Activated T-helper 17 cell treated with anti-CD3 and anti-CD28 coated beads, Interleukin-2, amount 50 U/mL, for 72 hours (primary cell): ENCODE measurements around the gene AASDH. TPM values are rescaled to one million over a fixed set of nuclear protein-coding genes. Genes with fewer than 3 reads are reported as not detected.

ENCODE experiments used
- ATAC-seq: fragments of 150-1000 bp; cut with Tn5 transposase; replicated peaks from 2 replicates; pipeline ENCODE4 v1.10.0; 2021; ENCODE audit warnings: mild to moderate bottlenecking, moderate library complexity
- H3K27ac Mint-ChIP-seq: one replicate; pipeline ENCODE4 v1.8.0; 2022; ENCODE audit warnings: mixed read lengths
- H3K27me3 Mint-ChIP-seq: one replicate; pipeline ENCODE4 v1.8.0; 2022; ENCODE audit warnings: mixed read lengths
- H3K36me3 Mint-ChIP-seq: one replicate; pipeline ENCODE4 v1.8.0; 2022; ENCODE audit warnings: low read depth, mild to moderate bottlenecking, mixed read lengths
- H3K4me1 Mint-ChIP-seq: one replicate; pipeline ENCODE4 v1.8.0; 2022; ENCODE audit warnings: mixed read lengths
- H3K4me3 Mint-ChIP-seq: one replicate; pipeline ENCODE4 v1.8.0; 2022; ENCODE audit warnings: mild to moderate bottlenecking, mixed read lengths
- H3K9me3 Mint-ChIP-seq: one replicate; pipeline ENCODE4 v1.8.0; 2022; ENCODE audit warnings: mixed read lengths
- total RNA-seq, 2 donors: library from RNA; stranded (reverse); gene quantifications; one replicate each; pipeline ENCODE4 v1.2.3, GENCODE V29; 2022

AASDH gene
- total RNA-seq, 2 donors from 2014 or later, result 10.3 to 16.3 TPM

- peak; percentile 76 for ATAC-seq
- Mint-ChIP-seq H3K4me3 (no peak overlapping the region), H3K4me1 (peaks cover 15% of the 10 kb centered on the region), H3K36me3 (peaks cover 29% of the 10 kb centered on the region), H3K27ac (peak overlapping the region; percentile 88), H3K9me3 (no peaks in the 10 kb centered on the region), H3K27me3 (no peaks in the 10 kb centered on the region)
Observed at GRCh38 chr4:56410247-56411062, 23.2 kb upstream of the AASDH start.

- Mint-ChIP-seq H3K27me3 (no peaks in the 10 kb centered on the region), H3K9me3 (no peaks in the 10 kb centered on the region), H3K4me1 (peaks cover 15% of the 10 kb centered on the region), H3K4me3 (no peak overlapping the region), H3K36me3 (peaks cover 38% of the 10 kb centered on the region), H3K27ac (peak overlapping the region; percentile 88)
- no peak for ATAC-seq
Observed at GRCh38 chr4:56409511-56410090, 22.3 kb upstream of the AASDH start.

GRCh38 chr4:56408978-56409377 is 21.7 kb upstream of the AASDH start:
- H3K9me3 Mint-ChIP-seq, result no peaks in the 10 kb centered on the region
- ATAC-seq, result no peak
- H3K27me3 Mint-ChIP-seq, result no peaks in the 10 kb centered on the region
- H3K4me3 Mint-ChIP-seq, result no peak overlapping the region
- H3K27ac Mint-ChIP-seq, result no peak overlapping the region
- peaks cover 15% of the 10 kb centered on the region for H3K4me1 Mint-ChIP-seq
- H3K36me3 Mint-ChIP-seq, result peaks cover 44% of the 10 kb centered on the region

GRCh38 chr4:56406151-56406550 is 18.9 kb upstream of the AASDH start:
- H3K27me3 Mint-ChIP-seq, result no peaks in the 10 kb centered on the region

GRCh38 chr4:56405016-56405415 is 17.7 kb upstream of the AASDH start:
- H3K36me3 Mint-ChIP-seq, result peaks cover 80% of the 10 kb centered on the region
- no peak overlapping the region for H3K27ac Mint-ChIP-seq
- H3K9me3 Mint-ChIP-seq, result no peaks in the 10 kb centered on the region
- H3K27me3 Mint-ChIP-seq, result no peaks in the 10 kb centered on the region
- H3K4me3 Mint-ChIP-seq, result no peak overlapping the region
- ATAC-seq, result no peak
- H3K4me1 Mint-ChIP-seq, result peaks cover 5% of the 10 kb centered on the region

More at GRCh38 chr4:56406151-56406550, 18.9 kb upstream of the AASDH start:
- Mint-ChIP-seq H3K27ac (no peak overlapping the region), H3K9me3 (no peaks in the 10 kb centered on the region), H3K36me3 (peaks cover 69% of the 10 kb centered on the region), H3K4me1 (peaks cover 10% of the 10 kb centered on the region), H3K4me3 (no peak overlapping the region)
- ATAC-seq, result no peak

GRCh38 chr4:56400560-56400959 is 13.3 kb upstream of the AASDH start:
- no peak for ATAC-seq
- H3K4me3 Mint-ChIP-seq, result no peak overlapping the region
- H3K36me3 Mint-ChIP-seq, result peaks cover 80% of the 10 kb centered on the region
- no peaks in the 10 kb centered on the region for H3K4me1 Mint-ChIP-seq
- no peaks in the 10 kb centered on the region for H3K9me3 Mint-ChIP-seq
- no peaks in the 10 kb centered on the region for H3K27me3 Mint-ChIP-seq
- no peak overlapping the region for H3K27ac Mint-ChIP-seq

GRCh38 chr4:56391270-56391669 is 4.0 kb upstream of the AASDH start:
- Mint-ChIP-seq H3K4me1 (peaks cover 12% of the 10 kb centered on the region), H3K9me3 (no peaks in the 10 kb centered on the region), H3K36me3 (peaks cover 51% of the 10 kb centered on the region), H3K27me3 (no peaks in the 10 kb centered on the region), H3K27ac (no peak overlapping the region), H3K4me3 (no peak overlapping the region)
- no peak for ATAC-seq

- no peaks in the 10 kb centered on the region for H3K9me3 Mint-ChIP-seq
- H3K36me3 Mint-ChIP-seq, result peaks cover 33% of the 10 kb centered on the region
- H3K4me3 Mint-ChIP-seq, result peak overlapping the region; percentile 89
- peak overlapping the region; percentile 95 for H3K27ac Mint-ChIP-seq
- no peak for ATAC-seq
- H3K4me1 Mint-ChIP-seq, result peaks cover 12% of the 10 kb centered on the region
- no peaks in the 10 kb centered on the region for H3K27me3 Mint-ChIP-seq
Observed at GRCh38 chr4:56389558-56389957, 2.3 kb upstream of the AASDH start.

- peaks cover 12% of the 10 kb centered on the region for H3K4me1 Mint-ChIP-seq
- peak overlapping the region; percentile 95 for H3K27ac Mint-ChIP-seq
- no peaks in the 10 kb centered on the region for H3K9me3 Mint-ChIP-seq
- peaks cover 22% of the 10 kb centered on the region for H3K36me3 Mint-ChIP-seq
- no peaks in the 10 kb centered on the region for H3K27me3 Mint-ChIP-seq
- ATAC-seq, result no peak
- H3K4me3 Mint-ChIP-seq, result peak overlapping the region; percentile 89
Observed at GRCh38 chr4:56388306-56388705, 1.0 kb upstream of the AASDH start.

- H3K4me3 Mint-ChIP-seq, result peak overlapping the region; percentile 89
- H3K4me1 Mint-ChIP-seq, result peaks cover 12% of the 10 kb centered on the region
- ATAC-seq, result no peak
- H3K27ac Mint-ChIP-seq, result peak overlapping the region; percentile 95
- H3K9me3 Mint-ChIP-seq, result no peaks in the 10 kb centered on the region
- peaks cover 22% of the 10 kb centered on the region for H3K36me3 Mint-ChIP-seq
- no peaks in the 10 kb centered on the region for H3K27me3 Mint-ChIP-seq
Observed at GRCh38 chr4:56386091-56386490, 1.2 kb downstream of the AASDH start.

GRCh38 chr4:56375458-56375857 is 11.8 kb downstream of the AASDH start:
- peaks cover 46% of the 10 kb centered on the region for H3K36me3 Mint-ChIP-seq
- no peak overlapping the region for H3K4me3 Mint-ChIP-seq
- no peaks in the 10 kb centered on the region for H3K27me3 Mint-ChIP-seq
- peaks cover 4% of the 10 kb centered on the region for H3K4me1 Mint-ChIP-seq
- no peak for ATAC-seq
- H3K27ac Mint-ChIP-seq, result no peak overlapping the region
- no peaks in the 10 kb centered on the region for H3K9me3 Mint-ChIP-seq

- Mint-ChIP-seq H3K27ac (no peak overlapping the region), H3K36me3 (peaks cover 46% of the 10 kb centered on the region), H3K27me3 (no peaks in the 10 kb centered on the region), H3K9me3 (no peaks in the 10 kb centered on the region), H3K4me1 (peaks cover 4% of the 10 kb centered on the region), H3K4me3 (no peak overlapping the region)
- no peak for ATAC-seq
Observed at GRCh38 chr4:56374956-56375355, 12.3 kb downstream of the AASDH start.

GRCh38 chr4:56372774-56373173 is 14.5 kb downstream of the AASDH start:
- peaks cover 4% of the 10 kb centered on the region for H3K4me1 Mint-ChIP-seq
- peaks cover 59% of the 10 kb centered on the region for H3K36me3 Mint-ChIP-seq
- H3K27ac Mint-ChIP-seq, result no peak overlapping the region
- H3K9me3 Mint-ChIP-seq, result no peaks in the 10 kb centered on the region
- no peaks in the 10 kb centered on the region for H3K27me3 Mint-ChIP-seq
- ATAC-seq, result no peak
- no peak overlapping the region for H3K4me3 Mint-ChIP-seq

GRCh38 chr4:56371426-56372220 is 15.7 kb downstream of the AASDH start:
- Mint-ChIP-seq H3K4me3 (no peak overlapping the region), H3K36me3 (peaks cover 54% of the 10 kb centered on the region), H3K4me1 (no peaks in the 10 kb centered on the region), H3K9me3 (no peaks in the 10 kb centered on the region), H3K27me3 (no peaks in the 10 kb centered on the region), H3K27ac (no peak overlapping the region)
- ATAC-seq, result no peak
